Loucy (cell line): ENCODE data around the gene MCF2L.
"Not testable (repeated sequence)": the region's sequence is repeated elsewhere in the genome, so short reads cannot be mapped to it uniquely, and the experiment has no call there.

Experiments used
- H2AFZ ChIP-seq: fragments of 200-600 bp; sonication (generic); 2 replicates; pipeline ENCODE4 v1.6.0; 2016; ENCODE audit warnings: antibody characterized with exemption, mild to moderate bottlenecking, low read length, moderate library complexity
- H3F3A ChIP-seq: fragments of 200-600 bp; 2 replicates; pipeline ENCODE4 v1.6.0; 2016; ENCODE audit warnings: antibody characterized with exemption, low read depth, mild to moderate bottlenecking
- H3K27me3 ChIP-seq: fragments of 200-600 bp; sonication (generic); 2 replicates; pipeline ENCODE4 v1.6.1; 2014; ENCODE audit warnings: low read length, mild to moderate bottlenecking; ENCODE audit not compliant: insufficient read depth, poor library complexity, severe bottlenecking
- H3K36me3 ChIP-seq: fragments of 200-600 bp; sonication (generic); 2 replicates; pipeline ENCODE4 v1.6.1; 2016; ENCODE audit warnings: low read length; ENCODE audit not compliant: insufficient read depth
- H3K4me1 ChIP-seq: fragments of 200-600 bp; sonication (generic); 2 replicates; pipeline ENCODE4 v1.5.1; 2014; ENCODE audit warnings: low read length, mild to moderate bottlenecking; ENCODE audit not compliant: insufficient read depth, poor library complexity, severe bottlenecking
- H3K4me2 ChIP-seq: fragments of 200-600 bp; sonication (generic); 2 replicates; pipeline ENCODE4 v1.6.0; 2014; ENCODE audit warnings: antibody characterized with exemption, low read length, low read depth, mild to moderate bottlenecking; ENCODE audit not compliant: poor library complexity, severe bottlenecking
- H3K4me3 ChIP-seq: fragments of 200-600 bp; sonication (generic); 2 replicates; pipeline ENCODE4 v1.5.1; 2014; ENCODE audit warnings: low read length, mild to moderate bottlenecking, mixed read lengths; ENCODE audit not compliant: poor library complexity, severe bottlenecking
- H3K79me2 ChIP-seq: fragments of 200-600 bp; sonication (generic); 2 replicates; pipeline ENCODE4 v1.6.1; 2014; ENCODE audit warnings: low read length; ENCODE audit not compliant: insufficient read depth
- H3K9ac ChIP-seq: fragments of 200-600 bp; sonication (generic); 2 replicates; pipeline ENCODE4 v1.6.0; 2014; ENCODE audit warnings: mild to moderate bottlenecking, low read depth, low read length, moderate library complexity; ENCODE audit not compliant: poor library complexity, severe bottlenecking
- H3K9me2 ChIP-seq: fragments of 200-600 bp; sonication (generic); replicated peaks from 2 replicates; pipeline ENCODE4 v1.6.1; 2016; ENCODE audit warnings: low read depth, low read length, mixed read lengths
- H3K9me3 ChIP-seq: fragments of 200-600 bp; sonication (generic); 2 replicates; pipeline ENCODE4 v1.6.1; 2014; ENCODE audit warnings: mild to moderate bottlenecking, antibody characterized with exemption, low read length, low read depth; ENCODE audit not compliant: insufficient read depth
- H4K20me1 ChIP-seq: fragments of 200-600 bp; sonication (generic); 2 replicates; pipeline ENCODE4 v1.6.0; 2014; ENCODE audit warnings: antibody characterized with exemption, low read length, mild to moderate bottlenecking; ENCODE audit not compliant: insufficient read depth, poor library complexity, severe bottlenecking
- EZH2phosphoT487 ChIP-seq: fragments of 200-600 bp; IDR thresholded peaks from 2 replicates; pipeline ENCODE4 v1.6.1; 2018; ENCODE audit warnings: antibody characterized with exemption, mild to moderate bottlenecking, moderate library complexity, borderline replicate concordance
- TF ChIP-seq, protein P1 (sequence below): fragments of 200-600 bp; sonication (generic); conservative IDR thresholded peaks from 2 replicates; pipeline ENCODE4 v1.5.1; 2014; ENCODE audit warnings: mild to moderate bottlenecking, antibody characterized with exemption, low read length

The MCF2L gene

DNA sequence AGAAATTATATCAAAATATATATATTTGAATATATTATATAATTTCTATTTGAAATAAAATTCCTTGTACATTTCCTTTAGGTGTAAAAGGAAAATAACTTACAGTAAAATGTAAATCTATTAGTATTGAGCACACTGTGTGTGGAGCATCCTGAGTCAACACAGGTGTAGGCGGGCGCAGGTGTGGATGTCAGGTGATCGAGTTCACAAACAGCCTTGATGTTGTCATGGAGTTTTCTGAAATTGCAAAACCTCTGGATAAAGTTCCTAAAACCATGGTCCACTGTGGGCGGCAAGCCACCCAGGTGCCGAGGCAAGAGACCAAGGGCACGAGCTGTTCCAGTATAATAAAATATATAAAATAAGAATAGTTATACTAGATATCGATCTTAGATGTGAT lies 27.7 kb upstream of the MCF2L start:
- TF ChIP-seq EZH2phosphoT487 = no peak
- TF ChIP-seq, protein P1, sequence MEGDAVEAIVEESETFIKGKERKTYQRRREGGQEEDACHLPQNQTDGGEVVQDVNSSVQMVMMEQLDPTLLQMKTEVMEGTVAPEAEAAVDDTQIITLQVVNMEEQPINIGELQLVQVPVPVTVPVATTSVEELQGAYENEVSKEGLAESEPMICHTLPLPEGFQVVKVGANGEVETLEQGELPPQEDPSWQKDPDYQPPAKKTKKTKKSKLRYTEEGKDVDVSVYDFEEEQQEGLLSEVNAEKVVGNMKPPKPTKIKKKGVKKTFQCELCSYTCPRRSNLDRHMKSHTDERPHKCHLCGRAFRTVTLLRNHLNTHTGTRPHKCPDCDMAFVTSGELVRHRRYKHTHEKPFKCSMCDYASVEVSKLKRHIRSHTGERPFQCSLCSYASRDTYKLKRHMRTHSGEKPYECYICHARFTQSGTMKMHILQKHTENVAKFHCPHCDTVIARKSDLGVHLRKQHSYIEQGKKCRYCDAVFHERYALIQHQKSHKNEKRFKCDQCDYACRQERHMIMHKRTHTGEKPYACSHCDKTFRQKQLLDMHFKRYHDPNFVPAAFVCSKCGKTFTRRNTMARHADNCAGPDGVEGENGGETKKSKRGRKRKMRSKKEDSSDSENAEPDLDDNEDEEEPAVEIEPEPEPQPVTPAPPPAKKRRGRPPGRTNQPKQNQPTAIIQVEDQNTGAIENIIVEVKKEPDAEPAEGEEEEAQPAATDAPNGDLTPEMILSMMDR = no peak
- Histone ChIP-seq H4K20me1 (no peaks in the 10 kb centered on the region), H3K9me2 (no peaks in the 10 kb centered on the region), H3K79me2 (no peaks in the 10 kb centered on the region), H3K4me1 (no peaks in the 10 kb centered on the region), H3K36me3 (no peaks in the 10 kb centered on the region), H3F3A (no peaks in the 10 kb centered on the region), H2AFZ (no peak overlapping the region), H3K9me3 (no peaks in the 10 kb centered on the region), H3K27me3 (no peaks in the 10 kb centered on the region), H3K9ac (no peak overlapping the region), H3K4me3 (no peak overlapping the region), H3K4me2 (no peak overlapping the region)

DNA sequence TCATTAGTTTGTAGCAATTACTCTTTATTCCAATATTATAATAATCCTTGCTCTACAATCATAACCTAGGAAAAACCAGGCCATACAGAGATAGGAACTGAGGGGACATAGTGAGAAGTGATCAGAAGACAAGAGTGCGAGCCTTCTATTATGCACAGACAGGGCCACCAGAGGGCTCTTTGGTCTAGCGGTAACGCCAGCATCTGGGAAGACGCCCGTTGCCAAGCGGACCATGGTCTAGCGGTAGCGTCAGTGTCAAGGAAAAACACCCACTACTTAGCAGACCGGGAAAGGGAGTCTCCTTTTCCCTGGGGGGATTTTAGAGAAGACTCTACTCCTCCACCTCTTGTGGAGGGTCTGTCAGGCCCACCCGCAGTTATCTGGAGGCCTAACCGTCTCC lies 27.2 kb upstream of the MCF2L start:
- H3K4me2 ChIP-seq, H3K36me3 ChIP-seq, H3K9me3 ChIP-seq, H4K20me1 ChIP-seq, H3F3A ChIP-seq, H3K79me2 ChIP-seq, H3K4me1 ChIP-seq, H3K4me3 ChIP-seq, H3K9ac ChIP-seq, H2AFZ ChIP-seq, H3K9me2 ChIP-seq, H3K27me3 ChIP-seq: not testable (repeated sequence)

DNA sequence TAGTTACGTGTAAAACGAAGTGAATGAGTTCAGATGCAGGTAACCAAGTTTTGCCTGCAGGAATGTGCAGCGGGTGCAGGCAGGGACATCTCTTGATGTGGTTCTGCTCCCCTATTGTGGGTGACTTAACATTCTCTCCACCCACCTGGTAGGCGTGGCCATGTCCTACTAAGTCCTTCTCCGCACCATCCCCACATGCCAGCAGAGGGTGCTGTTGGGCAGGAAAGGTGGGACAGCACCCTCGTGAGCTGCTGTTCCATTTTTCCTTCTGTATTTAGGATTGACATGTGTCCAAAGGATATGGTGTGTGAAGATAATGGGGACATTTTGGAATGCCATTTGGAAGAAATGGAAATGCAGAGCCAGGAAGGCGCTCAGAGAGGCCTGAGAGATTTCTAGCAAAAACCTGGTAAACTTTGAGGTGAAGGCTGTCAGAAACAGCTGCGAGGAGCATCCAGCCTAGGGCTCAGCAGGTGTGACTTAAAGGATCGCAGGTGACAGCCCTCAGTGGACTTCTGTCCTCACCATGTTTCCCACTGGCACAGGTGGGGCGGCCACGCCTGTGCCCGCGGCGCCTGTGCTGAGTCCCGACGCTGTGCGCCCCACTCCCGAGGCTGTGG lies 26.2 kb upstream of the MCF2L start:
- no peak overlapping the region for H3K9ac ChIP-seq

More for the DNA sequence above, 26.2 kb upstream of the MCF2L start:
- H3K4me2 ChIP-seq = no peak overlapping the region
- no peaks in the 10 kb centered on the region for H3K9me2 ChIP-seq
- no peaks in the 10 kb centered on the region for H3K27me3 ChIP-seq
- no peaks in the 10 kb centered on the region for H3K36me3 ChIP-seq
- H2AFZ ChIP-seq = no peak overlapping the region
- H3K4me3 ChIP-seq = no peak overlapping the region
- H3K4me1 ChIP-seq = no peaks in the 10 kb centered on the region
- TF ChIP-seq, protein P1 = peak; percentile 97
- no peak for TF ChIP-seq EZH2phosphoT487
- H3K9me3 ChIP-seq = no peaks in the 10 kb centered on the region
- no peaks in the 10 kb centered on the region for H3K79me2 ChIP-seq
- H4K20me1 ChIP-seq = no peaks in the 10 kb centered on the region
- no peaks in the 10 kb centered on the region for H3F3A ChIP-seq
